Activated T-helper 2 cell treated with anti-CD3 and anti-CD28 coated beads, Interferon-gamma antibody, Interleukin-2, Interleukin-4, amounts not matched to agents 10 μg/mL and 5 μg/mL and 100 μg/mL, durations not matched to agents 14 hours and 24 hours and 36 hours (primary cell): Measurements from ENCODE around the gene IRF2BPL. TPM values are rescaled to one million over a fixed set of nuclear protein-coding genes. Genes with fewer than 3 reads are reported as not detected.
A peak's percentile ranks its signal among the peaks of the same experiment; 100 is the strongest.

ENCODE experiments used
- DNase-seq: peaks from one replicate; pipeline ENCODE4 v3.0.0; 2021; ENCODE audit warnings: low spot score
- H3K27ac Mint-ChIP-seq: one replicate; pipeline ENCODE4 v1.8.0; 2021; ENCODE audit warnings: mixed read lengths
- H3K27me3 Mint-ChIP-seq: one replicate; pipeline ENCODE4 v1.8.0; 2021; ENCODE audit warnings: low read depth, mixed read lengths
- H3K36me3 Mint-ChIP-seq: one replicate; pipeline ENCODE4 v1.8.0; 2021; ENCODE audit warnings: low read depth, mixed read lengths
- H3K4me1 Mint-ChIP-seq: one replicate; pipeline ENCODE4 v1.8.0; 2021; ENCODE audit warnings: low read depth, mixed read lengths
- H3K4me3 Mint-ChIP-seq: one replicate; pipeline ENCODE4 v1.8.0; 2021; ENCODE audit warnings: low read depth, mild to moderate bottlenecking, moderate library complexity, mixed read lengths
- H3K9me3 Mint-ChIP-seq: one replicate; pipeline ENCODE4 v1.8.0; 2021; ENCODE audit warnings: mixed read lengths
- intact Hi-C: fragments of 100-400 bp; cut with micrococcal nuclease; formaldehyde crosslinking; loops from one replicate; pipeline ENCODE4 v1.15.1; 2023
- total RNA-seq: library from RNA; stranded (reverse); gene quantifications from 2 replicates; pipeline ENCODE4 v1.2.3, GENCODE V29; 2022

IRF2BPL gene
- total RNA-seq, 1 donor from 2014 or later = 34.8 TPM

DNA sequence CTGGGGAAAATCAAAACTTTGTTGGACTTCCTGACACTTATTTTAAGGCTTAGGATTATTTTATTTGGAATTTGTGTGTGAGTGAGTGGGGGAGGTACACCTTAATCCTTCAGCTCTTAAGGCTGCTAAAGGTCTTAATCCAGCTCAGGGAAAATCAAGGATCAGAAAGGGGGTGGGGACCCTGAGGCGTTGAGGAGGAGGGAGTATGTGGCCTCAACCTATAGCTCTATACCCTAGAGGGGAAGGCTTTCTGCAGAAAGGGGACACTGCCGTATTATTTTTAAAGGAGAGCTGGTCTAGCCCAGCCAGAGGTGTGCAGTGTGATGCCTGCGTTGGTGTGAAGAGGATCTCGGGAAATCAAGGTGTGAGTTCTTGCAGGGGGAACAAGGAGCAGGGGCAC is 20.0 kb downstream of the IRF2BPL start:
- Mint-ChIP-seq H3K4me1 (peaks cover 19% of the 10 kb centered on the region), H3K36me3 (no peaks in the 10 kb centered on the region), H3K27ac (no peak overlapping the region), H3K4me3 (no peak overlapping the region), H3K27me3 (no peaks in the 10 kb centered on the region), H3K9me3 (no peaks in the 10 kb centered on the region)
- no peak for DNase-seq
- intact Hi-C loops = no loop called here

DNA sequence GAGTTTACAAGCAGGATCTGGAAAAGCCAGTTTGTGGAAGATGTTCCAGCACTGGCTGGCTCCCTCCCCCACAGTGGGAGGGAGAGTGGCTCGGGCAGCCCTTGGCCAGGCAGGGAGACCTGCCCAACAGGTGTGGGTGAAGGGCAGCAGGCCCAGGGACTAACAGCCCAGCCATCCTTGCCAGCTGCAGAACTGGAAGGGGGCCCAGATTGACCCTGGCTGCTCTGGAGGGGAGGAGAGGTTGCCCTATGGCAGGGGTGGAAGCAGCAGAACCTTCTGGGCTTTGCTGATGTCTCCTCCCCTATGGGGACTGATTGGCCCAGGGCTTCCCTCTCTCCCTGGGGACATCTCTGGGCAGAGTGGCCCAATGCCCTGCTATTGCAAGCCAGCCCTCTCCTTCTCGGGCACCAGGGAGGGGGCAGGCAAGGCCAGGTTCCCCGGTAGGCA is 20.5 kb downstream of the IRF2BPL start:
- intact Hi-C loops = no loop called here
- no peak for DNase-seq
- peaks cover 19% of the 10 kb centered on the region for H3K4me1 Mint-ChIP-seq
- H3K36me3 Mint-ChIP-seq = no peaks in the 10 kb centered on the region
- H3K9me3 Mint-ChIP-seq = no peaks in the 10 kb centered on the region
- H3K27ac Mint-ChIP-seq = no peak overlapping the region
- no peaks in the 10 kb centered on the region for H3K27me3 Mint-ChIP-seq
- no peak overlapping the region for H3K4me3 Mint-ChIP-seq

DNA sequence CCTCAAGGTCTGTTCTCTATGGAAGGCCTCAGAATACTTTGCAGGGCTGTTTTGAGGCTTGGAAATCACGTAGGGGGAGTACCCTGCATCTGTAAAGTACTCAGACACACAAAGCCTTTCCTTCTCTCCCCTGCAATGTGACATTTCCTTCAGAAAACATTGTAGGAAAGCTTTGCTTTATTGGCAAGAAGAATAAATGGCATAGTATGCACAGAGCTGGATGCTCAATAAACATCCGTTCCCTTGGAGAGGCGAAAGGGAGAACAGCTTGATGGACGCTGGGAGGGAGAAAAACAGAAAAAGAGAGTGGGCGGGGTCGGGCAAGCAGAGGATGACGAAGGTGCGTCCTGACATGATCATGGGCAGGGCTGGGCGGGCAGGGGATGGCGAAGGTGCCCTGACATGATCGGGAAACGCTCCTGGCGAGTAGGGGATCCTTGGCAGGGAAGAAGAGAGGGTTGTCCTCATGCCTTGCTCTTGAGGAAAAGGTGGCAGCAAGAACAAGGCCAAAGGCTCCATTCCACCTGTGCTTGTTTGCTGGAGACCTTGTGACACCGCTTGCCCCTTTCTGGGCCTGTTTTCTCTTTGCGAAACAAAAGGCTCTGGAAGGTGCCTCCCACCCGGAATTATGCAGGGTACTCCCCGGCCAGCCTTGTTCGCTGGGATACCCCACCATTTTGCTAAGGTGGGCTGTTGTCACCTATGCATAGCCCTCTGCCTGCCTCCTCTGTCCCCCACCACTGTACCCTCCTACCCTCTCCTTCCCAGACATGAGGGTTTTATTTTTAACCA is 21.1 kb downstream of the IRF2BPL start:
- no peak for DNase-seq
- no peaks in the 10 kb centered on the region for H3K9me3 Mint-ChIP-seq
- intact Hi-C loops = no loop called here
- no peaks in the 10 kb centered on the region for H3K27me3 Mint-ChIP-seq
- peaks cover 19% of the 10 kb centered on the region for H3K4me1 Mint-ChIP-seq
- H3K27ac Mint-ChIP-seq = no peak overlapping the region
- H3K36me3 Mint-ChIP-seq = no peaks in the 10 kb centered on the region
- H3K4me3 Mint-ChIP-seq = no peak overlapping the region

DNA sequence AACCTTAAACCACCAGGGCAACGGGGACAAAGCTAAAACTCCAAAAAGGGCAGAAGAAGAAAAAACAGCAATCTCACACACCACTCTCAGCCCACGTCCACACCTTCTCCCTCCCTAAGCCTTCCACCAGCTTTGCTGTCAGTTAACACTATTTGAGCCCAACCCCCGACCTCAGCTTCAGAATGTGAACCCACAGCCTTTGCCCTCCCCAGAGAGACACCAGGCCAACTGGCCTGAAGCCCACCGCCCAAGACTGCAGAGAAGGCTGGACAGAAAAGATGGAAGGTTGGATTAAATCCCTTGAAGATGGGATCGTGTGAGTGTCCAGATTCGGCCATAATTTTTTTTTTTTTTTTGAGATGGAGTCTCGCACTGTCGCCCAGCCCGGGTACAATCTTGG is 22.4 kb downstream of the IRF2BPL start:
- Mint-ChIP-seq H3K27me3 (no peaks in the 10 kb centered on the region), H3K27ac (no peak overlapping the region), H3K4me1 (peaks cover 11% of the 10 kb centered on the region), H3K4me3 (no peak overlapping the region), H3K9me3 (no peaks in the 10 kb centered on the region), H3K36me3 (no peaks in the 10 kb centered on the region)
- DNase-seq = no peak
- intact Hi-C loops = no loop called here

DNA sequence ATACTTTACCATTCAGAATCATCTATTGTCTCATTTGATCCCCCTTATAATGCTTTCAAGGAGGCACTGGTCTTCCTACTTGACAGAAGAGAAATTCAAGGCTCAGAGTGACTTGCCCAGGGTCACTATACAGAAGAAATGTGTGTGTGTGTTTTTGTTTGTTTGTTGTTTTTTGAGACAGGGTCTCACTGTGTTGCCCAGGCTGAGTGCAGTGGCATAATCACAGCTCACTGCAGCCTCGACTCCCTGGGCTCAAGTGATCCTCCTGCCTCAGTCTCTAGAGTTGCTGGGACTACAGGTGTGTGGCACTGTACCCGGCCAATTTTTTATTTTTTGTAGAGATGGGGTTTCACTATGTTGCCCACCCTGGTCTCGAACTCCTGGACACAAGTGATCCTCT is 22.9 kb downstream of the IRF2BPL start:
- Mint-ChIP-seq H3K4me1 (peaks cover 12% of the 10 kb centered on the region), H3K27me3 (no peaks in the 10 kb centered on the region), H3K9me3 (no peaks in the 10 kb centered on the region), H3K36me3 (no peaks in the 10 kb centered on the region), H3K4me3 (no peak overlapping the region), H3K27ac (no peak overlapping the region)
- DNase-seq = no peak
- intact Hi-C loops = no loop called here

DNA sequence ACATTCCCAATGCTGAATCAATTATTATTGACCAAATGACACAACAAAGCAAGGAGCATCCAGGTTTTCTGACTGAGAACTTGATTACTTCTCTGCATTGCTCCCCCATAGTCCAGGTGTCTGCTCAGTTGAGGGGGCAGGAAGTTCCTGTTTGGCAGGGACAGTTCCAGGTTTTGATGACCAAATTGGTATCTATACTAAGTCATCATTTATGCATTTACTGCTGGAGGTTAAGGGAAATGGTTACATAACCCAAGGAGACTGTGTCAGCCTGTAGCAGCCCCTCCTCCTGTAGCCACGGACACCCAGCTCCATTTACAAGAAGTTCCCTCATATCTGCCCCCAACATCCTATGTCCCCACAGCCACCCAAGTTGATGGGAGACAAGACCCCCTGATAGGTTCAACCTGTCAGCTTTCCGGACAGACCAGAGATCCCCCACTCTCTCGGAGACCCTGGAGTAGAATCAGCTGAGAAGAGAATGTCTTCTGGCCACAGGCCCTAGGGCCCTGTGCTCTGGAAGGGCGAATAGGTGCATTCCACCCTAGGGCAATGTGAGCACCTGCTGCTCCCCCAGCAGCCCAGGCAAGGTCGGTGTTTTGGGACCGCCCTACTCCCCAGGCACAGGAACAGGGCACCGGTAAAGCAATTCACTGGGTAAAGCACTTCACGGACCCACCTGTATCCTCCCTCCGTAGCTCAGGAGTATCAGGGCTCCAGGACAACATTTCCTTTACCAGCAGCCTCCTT is 23.6 kb downstream of the IRF2BPL start:
- no peaks in the 10 kb centered on the region for H3K27me3 Mint-ChIP-seq
- H3K36me3 Mint-ChIP-seq = no peaks in the 10 kb centered on the region
- intact Hi-C loops = no loop called here
- no peak overlapping the region for H3K4me3 Mint-ChIP-seq
- H3K27ac Mint-ChIP-seq = no peak overlapping the region
- no peak for DNase-seq
- peaks cover 15% of the 10 kb centered on the region for H3K4me1 Mint-ChIP-seq
- no peaks in the 10 kb centered on the region for H3K9me3 Mint-ChIP-seq

DNA sequence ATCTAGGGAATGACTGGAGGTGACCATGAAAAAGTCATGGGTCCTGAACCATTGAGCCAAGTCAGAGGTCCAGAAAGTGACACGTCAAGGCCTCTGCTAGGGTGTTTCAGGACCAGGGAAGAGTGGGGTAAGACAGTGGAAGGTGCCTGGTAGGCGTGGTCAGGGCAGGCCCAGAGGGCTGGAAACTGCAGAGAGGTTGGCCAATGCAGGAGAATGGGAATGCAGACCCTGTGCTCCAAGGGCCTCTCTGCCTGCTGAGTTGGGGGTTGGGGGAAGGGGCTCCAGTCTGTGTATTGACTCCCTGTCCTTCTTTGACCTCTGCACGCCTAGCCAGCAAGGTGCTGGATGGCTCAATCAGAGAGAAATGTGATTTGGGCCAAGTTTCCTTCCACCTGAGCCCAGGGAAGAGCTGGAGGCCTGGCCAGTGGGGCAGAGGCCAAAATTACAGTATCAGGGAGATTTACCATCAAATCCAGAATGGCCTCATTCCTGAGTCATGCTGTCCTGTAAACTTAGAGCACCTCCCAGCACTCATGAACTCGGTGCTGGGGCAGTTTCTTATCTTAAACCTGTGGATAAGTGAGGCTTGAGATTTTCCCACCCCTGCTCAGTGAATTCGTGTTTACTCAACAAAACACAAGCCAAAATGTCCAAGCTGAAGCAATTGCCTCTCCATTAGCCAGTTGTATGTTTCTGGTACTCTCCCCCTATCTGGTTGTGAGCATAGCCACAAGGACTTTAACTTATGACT is 24.4 kb downstream of the IRF2BPL start:
- intact Hi-C loops = no loop called here
- Mint-ChIP-seq H3K4me3 (no peak overlapping the region), H3K9me3 (no peaks in the 10 kb centered on the region), H3K36me3 (no peaks in the 10 kb centered on the region), H3K27me3 (no peaks in the 10 kb centered on the region), H3K27ac (no peak overlapping the region), H3K4me1 (peaks cover 15% of the 10 kb centered on the region)
- DNase-seq = no peak

DNA sequence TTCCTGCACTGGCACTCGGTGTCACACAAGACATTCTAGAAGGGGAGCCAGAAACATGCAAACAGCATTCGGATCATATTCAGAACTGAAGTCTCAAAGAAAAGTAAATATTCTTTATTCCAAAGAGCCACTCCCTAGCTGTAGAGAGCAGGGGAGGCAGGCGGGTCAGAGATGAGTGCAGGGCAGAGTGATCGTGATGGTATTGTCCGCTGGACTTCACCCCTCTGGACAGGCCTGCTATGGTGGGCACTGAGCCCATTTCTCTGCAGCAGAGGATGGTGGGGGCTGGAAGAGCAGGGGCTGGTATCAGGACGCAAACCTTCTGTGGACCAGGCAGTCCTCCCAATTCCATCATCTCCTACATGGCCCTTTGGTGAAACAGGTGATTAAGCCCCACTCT is 25.6 kb downstream of the IRF2BPL start:
- DNase-seq = no peak
- no peak overlapping the region for H3K27ac Mint-ChIP-seq
- H3K36me3 Mint-ChIP-seq = no peaks in the 10 kb centered on the region
- intact Hi-C loops = no loop called here
- H3K9me3 Mint-ChIP-seq = no peaks in the 10 kb centered on the region
- no peak overlapping the region for H3K4me3 Mint-ChIP-seq
- peaks cover 15% of the 10 kb centered on the region for H3K4me1 Mint-ChIP-seq
- H3K27me3 Mint-ChIP-seq = no peaks in the 10 kb centered on the region

DNA sequence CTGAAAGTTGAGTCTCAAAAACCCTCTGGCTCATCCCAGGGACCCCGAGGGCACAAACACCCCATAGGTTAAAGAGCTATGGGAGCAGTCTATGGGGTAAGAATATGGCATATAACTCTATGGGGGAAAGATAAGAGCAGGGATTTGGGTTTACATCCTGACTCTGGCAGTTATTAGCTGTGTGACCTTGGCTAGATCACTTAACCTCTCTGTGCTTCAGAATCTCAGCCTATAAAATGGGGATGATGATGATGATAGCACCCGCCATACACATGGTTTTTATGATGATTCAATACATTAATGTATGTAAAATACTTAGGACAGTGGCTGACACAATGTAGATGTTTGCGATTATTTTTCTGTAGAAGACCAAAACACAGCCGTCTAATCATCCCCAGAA is 26.2 kb downstream of the IRF2BPL start:
- H3K36me3 Mint-ChIP-seq = no peaks in the 10 kb centered on the region
- H3K27me3 Mint-ChIP-seq = no peaks in the 10 kb centered on the region
- intact Hi-C loops = no loop called here
- no peak overlapping the region for H3K4me3 Mint-ChIP-seq
- peaks cover 15% of the 10 kb centered on the region for H3K4me1 Mint-ChIP-seq
- H3K9me3 Mint-ChIP-seq = no peaks in the 10 kb centered on the region
- H3K27ac Mint-ChIP-seq = no peak overlapping the region
- DNase-seq = no peak

DNA sequence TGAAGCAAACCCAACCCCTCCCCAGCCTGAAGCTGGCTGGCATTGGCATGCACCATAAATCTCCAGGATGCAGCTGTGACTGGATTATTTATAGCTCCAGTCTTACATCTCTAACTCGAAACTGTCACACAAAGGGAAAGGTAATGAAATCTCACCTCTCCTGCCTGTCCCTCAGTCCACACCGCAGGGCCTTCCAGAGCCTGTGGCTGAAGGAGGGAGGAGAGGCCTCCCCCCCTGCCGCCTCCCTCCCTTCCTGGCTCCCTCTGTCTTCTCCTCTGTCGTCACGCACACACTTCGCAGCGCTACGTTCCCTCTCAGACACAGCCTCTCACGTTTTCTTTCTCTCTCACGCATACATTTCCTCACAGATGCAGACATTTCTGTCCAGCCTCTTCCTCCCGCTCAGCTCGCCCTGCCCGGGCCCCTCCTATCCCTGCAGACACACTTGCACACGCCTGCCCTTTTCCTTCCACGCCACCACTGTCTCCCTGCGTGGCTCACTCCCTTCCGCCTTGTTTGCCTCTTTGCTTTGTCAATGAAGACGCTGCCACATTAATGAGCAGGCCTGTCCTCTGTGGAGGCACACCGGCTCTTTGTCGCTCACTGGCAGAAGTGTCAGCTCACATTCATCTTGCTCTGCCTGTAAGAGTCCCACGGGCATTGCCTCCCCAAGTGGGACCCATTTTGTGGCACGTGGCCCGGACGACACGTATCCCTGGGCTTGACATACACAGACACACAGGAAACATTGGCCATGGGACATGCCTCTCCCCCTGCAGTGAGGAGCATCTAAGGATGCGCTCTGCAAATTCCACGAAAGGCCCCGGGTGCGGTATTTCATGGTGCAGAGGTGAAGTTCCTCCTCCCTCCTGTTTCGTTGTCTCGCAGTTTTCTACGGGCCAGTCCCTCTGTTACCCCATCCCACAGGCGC is 27.9 kb downstream of the IRF2BPL start:
- no peaks in the 10 kb centered on the region for H3K27me3 Mint-ChIP-seq
- H3K4me1 Mint-ChIP-seq = peaks cover 18% of the 10 kb centered on the region
- H3K27ac Mint-ChIP-seq = peak overlapping the region; percentile 68
- H3K36me3 Mint-ChIP-seq = no peaks in the 10 kb centered on the region
- H3K9me3 Mint-ChIP-seq = no peaks in the 10 kb centered on the region
- DNase-seq = no peak
- intact Hi-C loops = loop anchor here (2.0 kb wide), 1 partner anchor 22 kb away; no protein-coding TSS in a partner anchor
- H3K4me3 Mint-ChIP-seq = no peak overlapping the region

DNA sequence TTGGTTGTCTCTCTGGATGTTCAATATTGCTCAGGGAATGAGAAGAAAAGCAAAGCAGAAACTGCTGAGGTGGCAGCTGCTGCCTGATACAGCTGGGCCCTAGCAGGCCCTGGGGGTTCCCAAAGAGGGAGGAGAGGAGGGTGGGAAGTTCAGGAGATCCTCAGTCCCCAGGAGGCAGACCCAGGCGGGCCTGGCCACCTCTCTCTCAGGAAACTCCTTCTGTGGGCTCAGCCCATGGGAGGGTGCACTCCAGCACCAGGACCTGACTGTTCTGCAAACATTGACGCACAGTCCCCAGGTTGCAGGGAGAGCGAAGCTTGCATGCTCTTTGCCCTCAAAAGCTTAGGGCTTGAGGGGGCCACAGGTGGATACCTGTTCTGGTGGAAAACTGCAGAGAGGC is 29.6 kb downstream of the IRF2BPL start:
- Mint-ChIP-seq H3K9me3 (no peaks in the 10 kb centered on the region), H3K36me3 (no peaks in the 10 kb centered on the region), H3K4me1 (peaks cover 22% of the 10 kb centered on the region), H3K27ac (no peak overlapping the region), H3K4me3 (no peak overlapping the region), H3K27me3 (no peaks in the 10 kb centered on the region)
- no peak for DNase-seq
- intact Hi-C loops = no loop called here

DNA sequence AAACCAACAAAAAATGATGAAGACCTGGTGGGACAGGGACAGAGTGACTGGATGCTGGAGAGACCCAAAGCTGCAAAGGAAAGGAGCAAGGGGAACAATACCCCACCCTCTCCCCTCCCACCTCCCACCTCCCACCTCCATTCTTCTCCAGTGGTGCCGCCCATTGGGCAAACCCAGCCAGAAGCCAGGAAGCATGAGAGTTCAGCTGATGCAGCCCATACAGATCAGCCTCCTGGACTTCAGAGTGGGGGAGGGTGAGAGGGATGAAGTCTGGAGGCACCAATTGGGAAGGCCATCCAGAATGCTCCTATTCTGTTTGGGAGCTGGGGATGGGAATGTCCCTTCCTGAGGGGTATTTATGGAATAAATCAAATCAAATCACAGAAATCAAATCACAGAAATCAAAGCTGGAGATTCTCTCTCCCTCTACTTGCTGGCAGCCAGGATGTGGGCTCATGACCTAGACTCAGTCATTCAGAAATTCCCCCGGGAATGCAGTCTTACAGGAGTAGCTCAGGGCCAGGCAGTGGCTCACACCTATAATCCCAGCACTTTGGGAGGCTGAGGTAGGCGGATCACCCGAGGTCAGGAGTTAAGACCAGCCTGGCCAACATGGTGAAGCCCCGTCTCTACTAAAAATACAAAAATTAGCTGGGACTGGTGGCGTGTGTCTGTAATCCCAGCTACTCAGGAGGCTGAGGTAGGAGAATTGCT is 31.1 kb downstream of the IRF2BPL start:
- Mint-ChIP-seq H3K27ac (no peak overlapping the region), H3K4me1 (peaks cover 24% of the 10 kb centered on the region), H3K9me3 (no peaks in the 10 kb centered on the region), H3K4me3 (no peak overlapping the region), H3K27me3 (no peaks in the 10 kb centered on the region), H3K36me3 (no peaks in the 10 kb centered on the region)
- intact Hi-C loops = no loop called here
- DNase-seq = no peak
